Stomach (tissue), 9 donors: ENCODE data around the gene KAZALD1. TPM values are rescaled to one million over a fixed set of nuclear protein-coding genes. Genes with fewer than 3 reads are reported as not detected.

Source experiments
- DNase-seq, 2 donors: peaks; one replicate each; pipeline versions ENCODE4 v3.0.0 to v3.0.0-alpha.2; 2013 to 2019
- H3K27ac ChIP-seq, 5 donors: fragments of 200-600 bp in 4 of 5; sonication (generic) in 4 of 5; one replicate each; pipeline ENCODE4 v1.5.1; 2013 to 2019; ENCODE audit warnings: mild to moderate bottlenecking in 1 of 5, moderate library complexity in 1 of 5
- H3K27me3 ChIP-seq, 3 donors: fragments of 200-600 bp; sonication (generic); one replicate each; pipeline ENCODE4 v1.5.1; 2017 to 2019; ENCODE audit warnings: mixed run types in 1 of 3
- H3K36me3 ChIP-seq, 4 donors: fragments of 200-600 bp; sonication (generic); 1 replicate in 3 of 4; 2 replicates in 1 of 4; pipeline ENCODE4 v1.5.1; 2016 to 2019
- H3K4me1 ChIP-seq, 4 donors: fragments of 200-600 bp; sonication (generic); one replicate each; pipeline ENCODE4 v1.5.1; 2016 to 2019
- H3K4me3 ChIP-seq, 4 donors: fragments of 200-600 bp; sonication (generic) in 3 of 4; one replicate each; pipeline ENCODE4 v1.5.1; 2016 to 2019; ENCODE audit warnings: mild to moderate bottlenecking in 1 of 4
- H3K9me3 ChIP-seq, 4 donors: fragments of 200-600 bp; sonication (generic); one replicate each; pipeline ENCODE4 v1.5.1; 2016 to 2019
- CTCF ChIP-seq, 7 experiments: fragments of 450-650 bp in 4 of 7; fragments of 200-600 bp in 3 of 7; sonication (generic) in 3 of 7; IDR thresholded peaks; one replicate each; pipeline ENCODE4 v1.5.1; 2016 to 2019; ENCODE audit warnings: antibody characterized with exemption in 7 of 7, control low read depth in 2 of 7, mild to moderate bottlenecking in 1 of 7
- EP300 ChIP-seq: sonication (generic); formaldehyde crosslinking; IDR thresholded peaks from one replicate; pipeline ENCODE4 v1.6.1; 2017; ENCODE audit warnings: antibody characterized with exemption
- POLR2A ChIP-seq, 4 donors: fragments of 450-650 bp; IDR thresholded peaks; one replicate each; pipeline ENCODE4 v1.6.1; 2016; ENCODE audit warnings: antibody characterized with exemption in 4 of 4, control low read depth in 2 of 4, mild to moderate bottlenecking in 1 of 4, moderate library complexity in 1 of 4
- POLR2AphosphoS5 ChIP-seq, 3 donors: sonication (generic); formaldehyde crosslinking; IDR thresholded peaks; one replicate each; pipeline ENCODE4 v1.6.1; 2016; ENCODE audit warnings: antibody characterized with exemption in 3 of 3
- WGBS, 5 donors: extraction: QIAGEN DNeasy Blood & Tissue Kit in 3 of 5; methylation state at CpG; one replicate each; pipeline versions ENCODE4 v1.1.5 to v1.1.7; 2013 to 2018; 5-methylcytosine and 5-hydroxymethylcytosine counted together
- intact Hi-C: fragments of 100-400 bp; cut with DNase I; formaldehyde crosslinking; loops from one replicate; pipeline ENCODE4 v1.15.1; 2023; ENCODE audit warnings: low total_unique reads
- polyA plus RNA-seq, 3 donors: library from polyadenylated mRNA; stranded (reverse); fragments of 200-250 nt; gene quantifications; one replicate each; pipeline ENCODE4 v1.2.3, GENCODE V29; 2013
- total RNA-seq, 5 donors: library from RNA; depleted of rRNA; stranded (reverse); fragments of >200 nt; gene quantifications; one replicate each; pipeline versions ENCODE4 v1.1.0 to v1.2.3, GENCODE V29; 2014 to 2016
- donor health status: healthy with polysubstance abuse.
- donor health status: Bipolar disorder and iron deficiency.
- donor health status: healthy.

KAZALD1 gene
- total and polyA plus RNA-seq, 8 donors = 2.2 to 35.5 (median 12.0) TPM; not detected in 1

- Histone ChIP-seq H3K27me3 (peaks cover 0 to 98% (median 50%) of the 10 kb centered on the region in 3 donors), H3K4me1 (peaks cover 0 to 5% (median 2%) of the 10 kb centered on the region in 4 donors), H3K4me3 (no peak overlapping the region), H3K27ac (no peak overlapping the region), H3K9me3 (no peaks in the 10 kb centered on the region), H3K36me3 (no peaks in the 10 kb centered on the region)
- no peak for DNase-seq
- no peak for TF ChIP-seq EP300
- no peak for TF ChIP-seq POLR2AphosphoS5 (IDR thresholded peaks at IDR 0.05)
- no peak for TF ChIP-seq POLR2A (IDR thresholded peaks at IDR 0.05)
- no peak for TF ChIP-seq CTCF (IDR thresholded peaks at IDR 0.05)
- intact Hi-C loops = no loop called here
- 88 to 90% (median 88%) methylated on average over 5 of the region's 5 CpGs for WGBS, 5 donors
Measured at GRCh38 chr10:101090597-101090996, 28.8 kb downstream of the KAZALD1 start.

- Histone ChIP-seq H3K9me3 (no peaks in the 10 kb centered on the region), H3K27me3 (peaks cover 0 to 98% (median 55%) of the 10 kb centered on the region in 3 donors), H3K4me3 (no peak overlapping the region), H3K27ac (no peak overlapping the region), H3K4me1 (peaks cover 0 to 5% (median 2%) of the 10 kb centered on the region in 4 donors), H3K36me3 (no peaks in the 10 kb centered on the region)
- WGBS, 5 donors = 60 to 64% (median 62%) methylated on average over 12 of the region's 12 CpGs
- TF ChIP-seq POLR2A (IDR thresholded peaks at IDR 0.05) (no peak), POLR2AphosphoS5 (IDR thresholded peaks at IDR 0.05) (no peak), EP300 (no peak), CTCF (IDR thresholded peaks at IDR 0.05) (no peak)
- DNase-seq = no peak
- intact Hi-C loops = no loop called here
Measured at GRCh38 chr10:101091546-101092290, 29.9 kb downstream of the KAZALD1 start.

- intact Hi-C loops = no loop called here
- DNase-seq = no peak
- WGBS, 5 donors = 20 to 37% (median 27%) methylated on average over 9 of the region's 9 CpGs
Measured at GRCh38 chr10:101092881-101093354, 31.1 kb downstream of the KAZALD1 start.

More at GRCh38 chr10:101092881-101093354, 31.1 kb downstream of the KAZALD1 start:
- TF ChIP-seq POLR2A (IDR thresholded peaks at IDR 0.05) = no peak
- no peak for TF ChIP-seq POLR2AphosphoS5 (IDR thresholded peaks at IDR 0.05)
- TF ChIP-seq EP300 = no peak
- TF ChIP-seq CTCF (IDR thresholded peaks at IDR 0.05) = no peak
- H3K4me1 ChIP-seq = peaks cover 0 to 5% (median 2%) of the 10 kb centered on the region in 4 donors
- no peaks in the 10 kb centered on the region for H3K36me3 ChIP-seq
- peaks cover 0 to 98% (median 51%) of the 10 kb centered on the region in 3 donors for H3K27me3 ChIP-seq
- H3K4me3 ChIP-seq = no peak overlapping the region
- no peaks in the 10 kb centered on the region for H3K9me3 ChIP-seq
- H3K27ac ChIP-seq = no peak overlapping the region
